OCI-LY1 (cell line): ENCODE measurements around the gene DBH.

ENCODE experiments used
- H2AFZ ChIP-seq: fragments of 200-600 bp; sonication (generic), shearing (Covaris generic); 2 replicates; pipeline ENCODE4 v1.6.0; 2014; ENCODE audit warnings: antibody characterized with exemption, mild to moderate bottlenecking, low read length
- H3F3A ChIP-seq: fragments of 200-600 bp; sonication (generic), shearing (Covaris generic); 2 replicates; pipeline ENCODE4 v1.6.0; 2014; ENCODE audit warnings: mild to moderate bottlenecking, antibody characterized with exemption, low read length, moderate library complexity; ENCODE audit not compliant: insufficient read depth
- H3K27ac ChIP-seq: fragments of 200-600 bp; sonication (generic); 2 replicates; pipeline ENCODE4 v1.5.1; 2014; ENCODE audit warnings: low read length, mixed run types, mild to moderate bottlenecking, low read depth; ENCODE audit not compliant: poor library complexity, severe bottlenecking
- H3K27me3 ChIP-seq: fragments of 200-600 bp; sonication (generic); 2 replicates; pipeline ENCODE4 v1.6.0; 2014; ENCODE audit warnings: antibody characterized with exemption, mild to moderate bottlenecking, low read length, moderate library complexity; ENCODE audit not compliant: insufficient read depth
- H3K36me3 ChIP-seq: fragments of 200-600 bp; sonication (generic); 2 replicates; pipeline ENCODE4 v1.6.1; 2014; ENCODE audit warnings: mild to moderate bottlenecking, antibody characterized with exemption, low read length, moderate library complexity, mixed read lengths; ENCODE audit not compliant: insufficient read depth
- H3K4me1 ChIP-seq: fragments of 200-600 bp; sonication (generic); 2 replicates; pipeline ENCODE4 v1.5.1; 2014; ENCODE audit warnings: mild to moderate bottlenecking, low read length, moderate library complexity; ENCODE audit not compliant: insufficient read depth, severe bottlenecking
- H3K4me2 ChIP-seq: fragments of 200-600 bp; sonication (generic), shearing (Covaris generic); 2 replicates; pipeline ENCODE4 v1.6.1; 2014; ENCODE audit warnings: low read length
- H3K4me3 ChIP-seq: fragments of 200-600 bp; sonication (generic); 2 replicates; pipeline ENCODE4 v1.5.1; 2014; ENCODE audit warnings: low read length, low read depth, mild to moderate bottlenecking, mixed read lengths; ENCODE audit not compliant: poor library complexity, severe bottlenecking
- H3K79me2 ChIP-seq: fragments of 200-600 bp; shearing (Covaris generic); 2 replicates; pipeline ENCODE4 v1.6.1; 2016; ENCODE audit warnings: mixed run types, low read length, mixed read lengths; ENCODE audit not compliant: insufficient read depth
- H3K9ac ChIP-seq: fragments of 200-600 bp; sonication (generic), shearing (Covaris generic); 2 replicates; pipeline ENCODE4 v1.6.1; 2014; ENCODE audit warnings: mild to moderate bottlenecking, low read length, mixed read lengths
- H3K9me2 ChIP-seq: fragments of 200-600 bp; sonication (generic), shearing (Covaris generic); 2 replicates; pipeline ENCODE4 v1.6.1; 2014; ENCODE audit warnings: low read depth, mild to moderate bottlenecking, low read length, mixed read lengths
- H3K9me3 ChIP-seq: fragments of 200-600 bp; shearing (Covaris generic); 2 replicates; pipeline ENCODE4 v1.6.1; 2014; ENCODE audit warnings: low read length, mixed read lengths
- H4K20me1 ChIP-seq: fragments of 200-600 bp; sonication (generic), shearing (Covaris generic); 2 replicates; pipeline ENCODE4 v1.6.0; 2016; ENCODE audit warnings: mild to moderate bottlenecking, low read length; ENCODE audit not compliant: insufficient read depth
- EZH2 ChIP-seq: fragments of 200-600 bp; sonication (generic), shearing (Covaris generic); IDR thresholded peaks from 2 replicates; pipeline ENCODE4 v1.8.0; 2017; ENCODE audit warnings: borderline replicate concordance, mixed run types, mild to moderate bottlenecking, antibody characterized with exemption, low read length, moderate library complexity, mixed read lengths
- TF ChIP-seq, protein P1 (sequence below): fragments of 200-600 bp; sonication (generic), shearing (Covaris generic); IDR thresholded peaks from 2 replicates; pipeline ENCODE4 v1.5.1; 2017; ENCODE audit warnings: mild to moderate bottlenecking, antibody characterized with exemption, low read length, moderate library complexity, mixed read lengths

Gene DBH

DNA sequence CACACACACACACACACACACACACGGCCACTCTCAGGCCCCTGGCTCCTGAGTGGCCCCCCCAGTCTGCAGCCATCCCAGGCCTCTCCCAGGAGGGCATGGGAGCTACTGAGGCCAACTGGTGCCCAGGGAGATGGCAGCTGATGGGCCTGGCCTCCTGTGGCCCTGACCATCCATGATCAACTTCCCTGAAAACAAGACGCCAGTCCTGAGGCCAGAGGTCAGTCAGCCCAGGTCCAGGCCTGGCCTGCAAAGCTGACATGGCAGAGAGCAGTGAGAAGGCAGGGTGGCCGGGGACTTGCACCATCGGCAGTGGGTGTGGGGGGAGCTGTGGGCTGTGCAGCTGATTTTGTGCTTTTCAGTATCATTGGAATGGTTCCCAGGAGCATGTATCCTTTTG lies 55.0 kb downstream of the DBH start:
- Histone ChIP-seq H3K9me3 (no peaks in the 10 kb centered on the region), H3K4me1 (no peaks in the 10 kb centered on the region), H4K20me1 (no peaks in the 10 kb centered on the region), H3K27me3 (0 out of 2 replicates have a peak, but pooled peaks cover 17% of the 10 kb centered on the region), H3K36me3 (no peaks in the 10 kb centered on the region), H3K27ac (no peak overlapping the region), H3K4me3 (no peak overlapping the region), H2AFZ (no peak overlapping the region), H3F3A (no peaks in the 10 kb centered on the region), H3K9me2 (no peaks in the 10 kb centered on the region), H3K4me2 (no peak overlapping the region), H3K9ac (no peak overlapping the region), H3K79me2 (no peaks in the 10 kb centered on the region)
- TF ChIP-seq EZH2: no peak
- TF ChIP-seq, protein P1, sequence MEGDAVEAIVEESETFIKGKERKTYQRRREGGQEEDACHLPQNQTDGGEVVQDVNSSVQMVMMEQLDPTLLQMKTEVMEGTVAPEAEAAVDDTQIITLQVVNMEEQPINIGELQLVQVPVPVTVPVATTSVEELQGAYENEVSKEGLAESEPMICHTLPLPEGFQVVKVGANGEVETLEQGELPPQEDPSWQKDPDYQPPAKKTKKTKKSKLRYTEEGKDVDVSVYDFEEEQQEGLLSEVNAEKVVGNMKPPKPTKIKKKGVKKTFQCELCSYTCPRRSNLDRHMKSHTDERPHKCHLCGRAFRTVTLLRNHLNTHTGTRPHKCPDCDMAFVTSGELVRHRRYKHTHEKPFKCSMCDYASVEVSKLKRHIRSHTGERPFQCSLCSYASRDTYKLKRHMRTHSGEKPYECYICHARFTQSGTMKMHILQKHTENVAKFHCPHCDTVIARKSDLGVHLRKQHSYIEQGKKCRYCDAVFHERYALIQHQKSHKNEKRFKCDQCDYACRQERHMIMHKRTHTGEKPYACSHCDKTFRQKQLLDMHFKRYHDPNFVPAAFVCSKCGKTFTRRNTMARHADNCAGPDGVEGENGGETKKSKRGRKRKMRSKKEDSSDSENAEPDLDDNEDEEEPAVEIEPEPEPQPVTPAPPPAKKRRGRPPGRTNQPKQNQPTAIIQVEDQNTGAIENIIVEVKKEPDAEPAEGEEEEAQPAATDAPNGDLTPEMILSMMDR: no peak

DNA sequence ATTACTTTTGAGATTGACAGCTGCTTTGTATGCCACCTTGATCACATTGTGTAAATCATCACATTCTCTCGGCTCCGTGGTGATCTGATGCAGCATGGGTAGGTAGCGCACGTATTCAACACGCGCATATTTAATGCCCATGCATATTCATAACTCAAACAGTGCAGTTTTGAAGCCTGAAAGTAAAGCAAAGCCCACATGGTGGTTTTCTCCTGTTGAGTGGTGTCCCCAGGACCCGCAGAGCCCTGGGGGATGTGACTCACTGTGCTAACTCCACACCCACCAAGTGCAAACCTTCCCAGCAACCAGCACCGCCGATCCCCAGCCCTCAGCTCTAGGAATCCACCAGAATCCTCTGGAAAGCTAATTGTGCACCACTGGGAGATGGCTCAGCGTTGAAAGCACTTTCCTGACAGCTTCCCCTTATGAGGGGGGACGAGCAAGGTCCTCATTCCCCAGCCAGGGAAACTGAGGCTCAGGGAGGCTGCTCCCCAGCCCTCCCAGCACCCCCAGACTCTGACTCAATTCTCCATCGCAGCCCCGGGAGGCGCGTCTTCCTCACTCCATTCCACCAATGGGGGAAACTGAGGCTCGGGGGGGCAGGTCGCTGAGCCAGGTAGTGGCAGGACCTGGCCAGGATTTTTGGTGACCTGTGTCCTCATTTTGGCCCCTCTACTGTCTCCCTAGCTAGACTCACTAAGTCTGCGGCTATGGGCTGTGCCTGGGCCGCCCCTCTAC lies 55.6 kb downstream of the DBH start:
- Histone ChIP-seq H3K9me3 (no peaks in the 10 kb centered on the region), H3K27me3 (0 out of 2 replicates have a peak, but pooled peaks cover 17% of the 10 kb centered on the region), H3K9ac (no peak overlapping the region), H4K20me1 (no peaks in the 10 kb centered on the region), H2AFZ (no peak overlapping the region), H3K27ac (no peak overlapping the region), H3K79me2 (no peaks in the 10 kb centered on the region), H3K4me2 (no peak overlapping the region), H3K4me3 (no peak overlapping the region), H3F3A (no peaks in the 10 kb centered on the region), H3K9me2 (no peaks in the 10 kb centered on the region), H3K36me3 (no peaks in the 10 kb centered on the region), H3K4me1 (no peaks in the 10 kb centered on the region)
- TF ChIP-seq EZH2: no peak
- TF ChIP-seq, protein P1: no peak

DNA sequence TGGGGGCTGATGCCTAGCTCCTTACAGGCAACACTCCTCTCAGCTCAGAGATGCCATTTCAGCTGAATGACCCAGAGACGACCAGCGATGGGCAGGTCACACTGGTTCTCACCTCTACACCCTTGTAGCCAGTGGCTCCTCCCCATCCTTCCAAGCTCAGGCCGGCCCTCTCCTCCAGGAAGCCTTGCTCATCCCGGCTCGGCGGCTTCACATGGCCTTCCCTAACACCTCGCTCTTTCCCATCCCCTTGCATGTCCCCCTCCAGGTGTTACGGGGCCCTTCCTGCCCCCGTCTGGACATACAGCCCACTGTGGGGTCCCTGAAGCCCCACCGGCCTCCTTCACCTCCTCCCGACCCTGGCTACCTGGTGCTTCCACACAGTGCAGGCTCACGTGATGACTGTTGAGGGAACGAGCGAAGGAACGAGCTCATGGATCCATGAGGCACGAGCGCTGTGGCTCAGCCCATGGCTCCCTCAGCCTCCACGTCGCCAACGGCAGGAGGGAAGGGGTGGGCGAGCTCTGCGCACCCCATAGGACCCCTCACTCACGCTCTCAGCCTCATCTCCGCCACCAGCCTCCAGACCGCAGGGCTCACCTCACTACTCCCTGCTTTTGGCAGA lies 56.3 kb downstream of the DBH start:
- H3K9me2 ChIP-seq: no peaks in the 10 kb centered on the region
- H3K9me3 ChIP-seq: no peaks in the 10 kb centered on the region
- no peaks in the 10 kb centered on the region for H3K4me1 ChIP-seq
- H3K27ac ChIP-seq: no peak overlapping the region
- H2AFZ ChIP-seq: no peak overlapping the region
- H3K9ac ChIP-seq: no peak overlapping the region
- H4K20me1 ChIP-seq: no peaks in the 10 kb centered on the region
- no peak overlapping the region for H3K4me2 ChIP-seq
- no peaks in the 10 kb centered on the region for H3F3A ChIP-seq
- TF ChIP-seq EZH2: no peak
- TF ChIP-seq, protein P1: no peak
- H3K36me3 ChIP-seq: no peaks in the 10 kb centered on the region
- H3K27me3 ChIP-seq: 0 out of 2 replicates have a peak, but pooled peaks cover 17% of the 10 kb centered on the region
- no peaks in the 10 kb centered on the region for H3K79me2 ChIP-seq
- H3K4me3 ChIP-seq: no peak overlapping the region
